Measurements from ENCODE around the gene DCTN4.
A peak's percentile ranks its signal among the peaks of the same experiment; 100 is the strongest.
"Not testable (repeated sequence)": the region's sequence is repeated elsewhere in the genome, so short reads cannot be mapped to it uniquely, and the experiment has no call there.

Gene DCTN4

DNA sequence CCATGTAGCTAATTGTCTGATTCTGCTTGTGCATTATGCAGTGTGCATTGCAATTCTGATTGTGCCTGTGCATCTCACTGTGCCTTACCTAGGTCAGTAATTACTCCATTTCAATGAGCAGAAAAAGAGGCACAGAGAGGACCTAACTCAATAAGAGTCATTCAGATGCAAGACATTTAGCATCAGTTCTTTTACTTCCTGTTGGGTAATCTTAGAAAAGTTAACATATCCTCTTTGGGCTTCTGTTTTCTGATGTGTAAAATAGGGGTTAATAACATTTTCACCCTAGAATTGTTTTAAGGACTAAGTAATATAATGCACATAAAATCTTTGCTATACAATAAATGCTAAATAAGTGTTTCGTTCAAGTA lies 7.0 kb upstream of the DCTN4 start:
- Histone ChIP-seq H3K27me3 (ENCODE audit: low read depth) (peaks cover 11% of the 10 kb centered on the region), H3K36me3 (replicated peaks) (no peaks in the 10 kb centered on the region), H3K9me3 (no peaks in the 10 kb centered on the region), H3K4me1 (no peaks in the 10 kb centered on the region), H3K4me3 (no peak overlapping the region)
- DNase-seq (ENCODE audit: low spot score in 2 of 2): no peak
- in situ Hi-C loops (cut with MboI; ENCODE audit: low sequenced_read_pairs): no loop called here

GRCh38 chr5:150765011-150765798 lies 6.4 kb upstream of the DCTN4 start:
- peaks cover 11% of the 10 kb centered on the region for H3K27me3 ChIP-seq (ENCODE audit: low read depth)
- no peaks in the 10 kb centered on the region for H3K9me3 ChIP-seq
- no peaks in the 10 kb centered on the region for H3K36me3 ChIP-seq (replicated peaks)
- H3K4me3 ChIP-seq: no peak overlapping the region
- no peak for DNase-seq (ENCODE audit: low spot score in 2 of 2)
- H3K4me1 ChIP-seq: no peaks in the 10 kb centered on the region
- in situ Hi-C loops (cut with MboI; ENCODE audit: low sequenced_read_pairs): no loop called here

DNA sequence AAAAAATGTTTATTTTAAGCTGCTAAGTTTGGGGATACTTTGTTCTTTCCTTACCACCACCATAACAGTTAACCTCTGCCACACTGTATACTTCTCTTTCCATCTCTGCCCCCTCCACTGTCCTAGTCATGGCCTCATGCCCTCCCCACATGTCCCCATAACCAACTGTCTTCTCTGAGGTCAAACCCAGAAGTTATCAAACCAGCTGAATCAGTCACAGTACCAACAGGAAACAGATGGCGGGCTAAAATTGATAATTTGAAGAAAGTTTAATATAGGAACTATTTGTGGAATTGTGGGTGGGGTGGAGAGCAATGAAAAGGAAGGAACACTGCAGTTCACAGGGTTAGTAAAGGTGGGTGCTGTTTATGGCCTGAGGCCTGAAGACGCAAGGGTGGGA lies 5.7 kb upstream of the DCTN4 start:
- H3K4me1 ChIP-seq: no peaks in the 10 kb centered on the region
- H3K9me3 ChIP-seq: no peaks in the 10 kb centered on the region
- H3K4me3 ChIP-seq: no peak overlapping the region
- peaks cover 9% of the 10 kb centered on the region for H3K27me3 ChIP-seq (ENCODE audit: low read depth)
- no peak for DNase-seq (ENCODE audit: low spot score in 2 of 2)
- in situ Hi-C loops (cut with MboI; ENCODE audit: low sequenced_read_pairs): no loop called here
- no peaks in the 10 kb centered on the region for H3K36me3 ChIP-seq (replicated peaks)

DNA sequence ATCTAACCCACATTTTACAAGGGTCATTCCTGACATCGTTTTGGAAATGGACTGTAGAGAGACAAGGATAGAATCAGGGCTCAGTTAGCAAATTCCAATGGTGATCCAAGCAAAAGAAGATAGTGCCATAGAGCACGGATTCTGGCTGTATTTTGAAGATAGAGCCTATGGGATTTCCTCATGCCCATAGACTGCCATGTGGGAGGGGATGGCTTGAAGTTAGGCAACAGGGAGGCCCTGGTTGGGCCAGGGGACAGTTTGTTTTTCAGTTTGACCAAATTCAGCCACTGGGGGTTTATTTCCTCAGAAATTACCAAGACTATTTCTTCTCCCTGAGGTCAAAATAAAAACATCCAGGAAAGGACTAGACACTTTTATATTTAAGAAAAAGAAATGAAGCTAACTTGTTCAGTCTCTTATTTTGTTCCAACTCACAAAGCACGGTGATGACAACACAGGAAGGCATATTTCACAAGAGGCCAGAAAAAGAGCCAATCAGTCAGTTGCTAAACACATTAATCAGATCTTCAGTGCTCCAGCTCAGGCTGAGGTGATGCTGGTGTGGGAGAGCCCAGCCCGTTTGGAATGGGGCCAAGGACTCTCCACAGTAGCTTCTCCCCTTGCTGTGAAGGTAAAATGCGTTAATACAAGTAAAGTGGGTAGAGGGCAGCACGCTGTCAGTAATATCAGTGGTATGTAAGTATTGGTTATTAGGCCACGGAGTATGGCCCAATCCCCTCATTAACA lies 4.4 kb upstream of the DCTN4 start:
- H3K36me3 ChIP-seq (replicated peaks): peaks cover 1% of the 10 kb centered on the region; the same call in 1 of the 2 replicates
- DNase-seq (ENCODE audit: low spot score in 2 of 2): peak in 1 of 2 experiments; percentile 33
- H3K9me3 ChIP-seq: no peaks in the 10 kb centered on the region
- no peak overlapping the region for H3K4me3 ChIP-seq
- 0 out of 2 replicates have a peak, but pooled peaks cover 2% of the 10 kb centered on the region for H3K27me3 ChIP-seq (ENCODE audit: low read depth)
- in situ Hi-C loops (cut with MboI; ENCODE audit: low sequenced_read_pairs): no loop called here
- peaks cover 2% of the 10 kb centered on the region; the same call in 1 of the 2 replicates for H3K4me1 ChIP-seq

DNA sequence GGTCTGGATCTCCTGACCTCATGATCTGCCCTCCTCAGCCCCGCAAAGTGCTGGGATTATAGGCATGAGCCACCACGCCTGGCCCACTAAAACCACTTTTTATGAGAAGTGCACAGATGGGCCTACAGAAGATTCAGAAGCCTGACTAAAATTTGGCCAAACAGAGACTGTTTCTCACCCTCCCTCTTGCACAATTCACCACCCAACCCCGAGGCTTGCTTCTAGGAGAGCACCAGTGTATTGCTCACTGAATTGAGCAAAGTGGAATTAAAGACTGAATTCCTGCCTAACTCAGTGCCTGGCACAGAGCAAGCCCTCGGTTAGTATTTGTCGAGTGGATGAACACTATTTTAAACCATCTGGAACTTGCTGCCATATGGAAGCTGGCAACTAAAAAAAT lies 3.4 kb upstream of the DCTN4 start:
- Histone ChIP-seq H3K9me3 (no peaks in the 10 kb centered on the region), H3K36me3 (replicated peaks) (peaks cover 6% of the 10 kb centered on the region), H3K4me3 (no peak overlapping the region), H3K4me1 (peaks cover 2% of the 10 kb centered on the region; the same call in 1 of the 2 replicates), H3K27me3 (ENCODE audit: low read depth) (0 out of 2 replicates have a peak, but pooled peaks cover 2% of the 10 kb centered on the region)
- DNase-seq (ENCODE audit: low spot score in 2 of 2): no peak
- in situ Hi-C loops (cut with MboI; ENCODE audit: low sequenced_read_pairs): no loop called here

GRCh38 chr5:150759334-150759583 lies 442 bp upstream of the DCTN4 start:
- Histone ChIP-seq H3K36me3 (replicated peaks) (peaks cover 16% of the 10 kb centered on the region), H3K9me3 (no peaks in the 10 kb centered on the region), H3K4me1 (peaks cover 5% of the 10 kb centered on the region; the same call in 1 of the 2 replicates), H3K4me3 (peak overlapping the region; percentile 96), H3K27me3 (ENCODE audit: low read depth) (no peaks in the 10 kb centered on the region)
- in situ Hi-C loops (cut with MboI; ENCODE audit: low sequenced_read_pairs): no loop called here
- DNase-seq (ENCODE audit: low spot score in 2 of 2): no peak

- in situ Hi-C loops (cut with MboI; ENCODE audit: low sequenced_read_pairs): no loop called here
- Histone ChIP-seq H3K9me3 (no peaks in the 10 kb centered on the region), H3K4me1 (peaks cover 5% of the 10 kb centered on the region; the same call in 1 of the 2 replicates), H3K36me3 (replicated peaks) (peaks cover 26% of the 10 kb centered on the region), H3K27me3 (ENCODE audit: low read depth) (no peaks in the 10 kb centered on the region), H3K4me3 (peak overlapping the region; percentile 96)
- DNase-seq (ENCODE audit: low spot score in 2 of 2): no peak
These were observed 650 bp downstream of the DCTN4 start for GRCh38 chr5:150758203-150758530.

GRCh38 chr5:150757087-150757649 lies 1.6 kb downstream of the DCTN4 start:
- H3K4me1 ChIP-seq: peaks cover 5% of the 10 kb centered on the region; the same call in 1 of the 2 replicates
- in situ Hi-C loops (cut with MboI; ENCODE audit: low sequenced_read_pairs): no loop called here
- H3K36me3 ChIP-seq (replicated peaks): peaks cover 32% of the 10 kb centered on the region
- DNase-seq (ENCODE audit: low spot score in 2 of 2): no peak
- peak overlapping the region; percentile 96 for H3K4me3 ChIP-seq
- H3K9me3 ChIP-seq: no peaks in the 10 kb centered on the region
- no peaks in the 10 kb centered on the region for H3K27me3 ChIP-seq (ENCODE audit: low read depth)

DNA sequence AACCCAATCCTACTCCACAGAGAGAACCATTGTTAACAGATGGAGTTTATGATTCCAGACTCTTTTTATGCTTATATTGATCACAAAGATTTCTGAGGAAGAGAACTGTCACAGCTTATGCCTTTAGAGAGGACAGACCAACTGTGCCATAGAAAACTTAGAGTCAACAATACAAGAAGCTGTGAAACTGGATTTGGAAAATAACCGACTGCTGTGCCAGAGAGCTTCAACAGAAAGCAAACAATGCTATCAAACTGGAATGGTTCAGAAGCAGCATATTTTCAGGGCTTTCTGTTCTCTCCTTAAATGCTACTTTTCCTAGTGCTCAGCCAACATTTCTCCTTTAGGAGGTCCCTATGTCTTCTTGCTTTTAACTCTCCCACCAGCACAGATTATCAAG lies 5.0 kb downstream of the DCTN4 start:
- in situ Hi-C loops (cut with MboI; ENCODE audit: low sequenced_read_pairs): no loop called here
- Histone ChIP-seq H3K36me3 (replicated peaks) (peaks cover 45% of the 10 kb centered on the region), H3K4me1 (0 out of 2 replicates have a peak, but pooled peaks cover 2% of the 10 kb centered on the region), H3K9me3 (no peaks in the 10 kb centered on the region), H3K27me3 (ENCODE audit: low read depth) (no peaks in the 10 kb centered on the region), H3K4me3 (no peak overlapping the region)
- DNase-seq (ENCODE audit: low spot score in 2 of 2): no peak

GRCh38 chr5:150753463-150753862 lies 5.4 kb downstream of the DCTN4 start:
- Histone ChIP-seq H3K9me3 (no peaks in the 10 kb centered on the region), H3K4me3 (no peak overlapping the region), H3K4me1 (0 out of 2 replicates have a peak, but pooled peaks cover 2% of the 10 kb centered on the region), H3K27me3 (ENCODE audit: low read depth) (no peaks in the 10 kb centered on the region), H3K36me3 (replicated peaks) (peaks cover 45% of the 10 kb centered on the region)
- no peak for DNase-seq (ENCODE audit: low spot score in 2 of 2)
- in situ Hi-C loops (cut with MboI; ENCODE audit: low sequenced_read_pairs): no loop called here

GRCh38 chr5:150751096-150751891 lies 7.5 kb downstream of the DCTN4 start:
- H3K4me3 ChIP-seq: no peak overlapping the region
- H3K36me3 ChIP-seq (replicated peaks): peaks cover 38% of the 10 kb centered on the region
- no peaks in the 10 kb centered on the region for H3K27me3 ChIP-seq (ENCODE audit: low read depth)
- DNase-seq (ENCODE audit: low spot score in 2 of 2): no peak
- in situ Hi-C loops (cut with MboI; ENCODE audit: low sequenced_read_pairs): no loop called here
- no peaks in the 10 kb centered on the region for H3K9me3 ChIP-seq
- no peaks in the 10 kb centered on the region for H3K4me1 ChIP-seq

- no peak for DNase-seq (ENCODE audit: low spot score in 2 of 2)
- Histone ChIP-seq H3K4me1 (no peaks in the 10 kb centered on the region), H3K36me3 (replicated peaks) (peaks cover 36% of the 10 kb centered on the region), H3K4me3 (no peak overlapping the region), H3K9me3 (no peaks in the 10 kb centered on the region), H3K27me3 (ENCODE audit: low read depth) (no peaks in the 10 kb centered on the region)
- in situ Hi-C loops (cut with MboI; ENCODE audit: low sequenced_read_pairs): no loop called here
These were observed 8.3 kb downstream of the DCTN4 start for GRCh38 chr5:150750469-150750868.

- peaks cover 14% of the 10 kb centered on the region for H3K36me3 ChIP-seq (replicated peaks)
- DNase-seq (ENCODE audit: low spot score in 2 of 2); in situ Hi-C loops (cut with MboI; ENCODE audit: low sequenced_read_pairs): not testable (repeated sequence)
These were observed 15.7 kb downstream of the DCTN4 start for GRCh38 chr5:150743142-150743488.

More at GRCh38 chr5:150743142-150743488, 15.7 kb downstream of the DCTN4 start:
- not testable (repeated sequence) for H3K27me3 ChIP-seq (ENCODE audit: low read depth); H3K4me3 ChIP-seq; H3K9me3 ChIP-seq; H3K4me1 ChIP-seq
